HepG2 (cell line): ENCODE measurements around the gene CES1. TPM values are rescaled to one million over a fixed set of nuclear protein-coding genes. Genes with fewer than 3 reads are reported as not detected.

Experiments
- ATF1 ChIP-seq: IDR thresholded peaks from 2 replicates; pipeline ENCODE4 v1.6.1; 2016; ENCODE audit warnings: mild to moderate bottlenecking, control low read depth
- CAMTA2 ChIP-seq: sonication (generic); formaldehyde crosslinking; IDR thresholded peaks from 2 replicates; pipeline ENCODE4 v1.4.0; 2020; ENCODE audit warnings: mild to moderate bottlenecking, missing genetic modification reagents, borderline replicate concordance
- FOXJ3 ChIP-seq: sonication (generic); formaldehyde crosslinking; IDR thresholded peaks from 2 replicates; pipeline ENCODE4 v1.4.0; 2020; ENCODE audit warnings: missing genetic modification reagents, mild to moderate bottlenecking, borderline replicate concordance
- HMG20A ChIP-seq: IDR thresholded peaks from 2 replicates; pipeline ENCODE4 v1.6.1; 2016; ENCODE audit warnings: borderline replicate concordance
- MED1 ChIP-seq: sonication (generic); formaldehyde crosslinking; IDR thresholded peaks from 2 replicates; pipeline ENCODE4 v1.4.0; 2020; ENCODE audit warnings: missing genetic modification reagents
- MXI1 ChIP-seq: IDR thresholded peaks from 3 replicates; pipeline ENCODE4 v1.6.1; 2012; ENCODE audit warnings: low read depth, low read length, inconsistent platforms, borderline replicate concordance
- NFIC ChIP-seq: IDR thresholded peaks from 2 replicates; pipeline ENCODE4 v1.6.1; 2012; ENCODE audit warnings: mild to moderate bottlenecking, low read length, inconsistent platforms
- NR2F1 ChIP-seq, 2 experiments: fragments of 450-650 bp in 1 of 2; formaldehyde crosslinking in 1 of 2; IDR thresholded peaks; 2 replicates each; pipeline versions ENCODE4 v1.5.0 to v1.6.1; 2016 to 2020; ENCODE audit warnings: mild to moderate bottlenecking in 1 of 2, missing compliant biosample characterization in 1 of 2, missing genetic modification reagents in 1 of 2, moderate library complexity in 1 of 2
- ZFP82 ChIP-seq: sonication (generic); formaldehyde crosslinking; IDR thresholded peaks from 2 replicates; pipeline ENCODE4 v1.5.1; 2020; ENCODE audit warnings: mild to moderate bottlenecking, missing genetic modification reagents, borderline replicate concordance
- ZFY ChIP-seq: sonication (generic); formaldehyde crosslinking; IDR thresholded peaks from 2 replicates; pipeline ENCODE4 v1.4.0; 2020; ENCODE audit warnings: missing genetic modification reagents
- ZNF292 ChIP-seq: sonication (generic); formaldehyde crosslinking; IDR thresholded peaks from 2 replicates; pipeline ENCODE4 v1.8.1; 2022; ENCODE audit warnings: mild to moderate bottlenecking, low read depth, missing genetic modification reagents, borderline replicate concordance
- ZNF501 ChIP-seq: sonication (generic); formaldehyde crosslinking; IDR thresholded peaks from 2 replicates; pipeline ENCODE4 v1.5.1; 2020; ENCODE audit warnings: mild to moderate bottlenecking, moderate library complexity, missing genetic modification reagents
- ZNF558 ChIP-seq: sonication (generic); formaldehyde crosslinking; IDR thresholded peaks from 2 replicates; pipeline ENCODE4 v1.9.0; 2022; ENCODE audit warnings: mild to moderate bottlenecking, missing genetic modification reagents, borderline replicate concordance
- ZNF569 ChIP-seq: sonication (generic); formaldehyde crosslinking; IDR thresholded peaks from 2 replicates; pipeline ENCODE4 v1.5.0; 2020; ENCODE audit warnings: mild to moderate bottlenecking, missing genetic modification reagents, moderate library complexity, borderline replicate concordance
- ZNF644 ChIP-seq: IDR thresholded peaks from 2 replicates; pipeline ENCODE4 v1.6.1; 2016; ENCODE audit warnings: low read depth
- polyA plus RNA-seq, 8 experiments: library from polyadenylated mRNA; depleted of rRNA in 3 of 8; stranded (reverse) in 7 of 8; unstranded in 1 of 8; fragments of >200 nt; fragmentation: Illumina TruSeq in 4 of 8; extraction: Trizol in 4 of 8; gene quantifications; 2 replicates each; pipeline versions ENCODE4 v1.2.1 to v1.2.3, GENCODE V29; 2011 to 2016; ENCODE audit warnings: low read depth in 4 of 8, missing spikeins in 1 of 8, mixed read lengths in 1 of 8; ENCODE audit not compliant: insufficient read depth in 1 of 8
- total RNA-seq, 5 experiments: library from RNA; depleted of rRNA; stranded (reverse); fragments of >200 nt; fragmentation: Illumina TruSeq; extraction: Trizol; gene quantifications; 2 replicates each; pipeline ENCODE4 v1.2.3, GENCODE V29; 2016; ENCODE audit warnings: low read depth in 1 of 5
- TF ChIP-seq, protein P1 (sequence below): IDR thresholded peaks from 2 replicates; pipeline ENCODE4 v1.6.1; 2016; ENCODE audit warnings: low read depth, missing genetic modification reagents, missing compliant biosample characterization
- TF ChIP-seq, protein P2 (sequence below): IDR thresholded peaks from 2 replicates; pipeline ENCODE4 v1.6.1; 2016
- TF ChIP-seq, protein P3 (sequence below): sonication (generic); formaldehyde crosslinking; IDR thresholded peaks from 2 replicates; pipeline ENCODE4 v1.4.0; 2020; ENCODE audit warnings: missing genetic modification reagents, borderline replicate concordance

Gene CES1
- total and polyA plus RNA-seq, 2 of the 13 experiments (the other 11 are each of a cell fraction or from before 2014, with no cell fraction given) = 136 to 198 TPM

DNA sequence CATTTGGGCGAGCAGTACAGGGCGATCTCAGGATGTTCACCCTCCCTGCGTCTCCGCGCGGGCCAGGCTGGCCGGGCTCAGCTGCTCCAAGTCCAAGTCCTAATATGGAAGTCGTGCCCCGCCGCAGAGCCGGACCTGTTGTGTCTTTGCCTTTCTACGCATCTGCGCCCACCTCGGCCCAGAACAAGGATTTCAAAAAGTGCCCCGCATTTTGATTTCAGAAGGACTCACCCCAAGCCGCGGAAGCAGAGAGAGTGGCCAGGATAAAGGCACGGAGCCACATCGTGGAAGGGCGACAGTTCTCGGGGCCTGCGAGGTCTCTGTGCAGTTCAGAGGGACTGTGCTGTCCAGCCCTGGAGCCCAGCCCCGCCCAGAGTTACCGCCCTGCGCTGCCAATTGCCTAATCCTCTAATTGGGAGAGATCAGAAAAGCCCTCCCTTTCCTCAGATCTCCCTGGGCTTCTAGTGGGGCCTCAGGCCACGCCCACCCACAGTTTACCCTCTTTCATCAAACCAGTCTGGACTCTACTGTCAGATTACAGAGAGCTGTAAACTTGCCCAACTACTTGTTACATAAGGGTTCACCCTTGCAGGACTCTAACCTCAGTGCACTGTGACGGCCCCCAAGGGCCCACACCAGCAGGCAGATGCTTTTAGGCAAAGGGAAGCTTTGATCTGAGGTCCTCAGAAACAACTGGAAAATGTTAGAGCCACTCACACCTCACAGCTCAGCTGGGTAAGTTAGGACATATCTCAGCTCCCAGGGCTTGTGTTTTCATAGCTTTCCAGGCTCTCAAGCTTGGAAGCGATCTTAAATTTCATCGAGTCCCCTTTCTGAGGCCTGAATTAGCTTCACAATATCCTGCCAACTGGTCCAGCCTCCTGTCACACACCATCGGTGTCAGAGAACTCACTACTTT is at the start of gene CES1 (continued):
- TF ChIP-seq ZNF569 (CRISPR knock-in tag) (no peak), NR2F1 (CRISPR knock-in tag; IDR thresholded peaks at IDR 0.05) (peak; percentile 37 to 65; a peak in 2 of 4 replicates), CAMTA2 (CRISPR knock-in tag) (no peak), ZFP82 (CRISPR knock-in tag) (no peak; the same call in 1 of the 2 replicates), ZNF558 (CRISPR knock-in tag) (no peak), MED1 (CRISPR knock-in tag) (peak; percentile 82), FOXJ3 (CRISPR knock-in tag) (peak; percentile 73; the same call in 1 of the 2 replicates), NFIC (peak; percentile 70; the same call in 1 of the 2 replicates), ATF1 (peak; percentile 36; the same call in 1 of the 2 replicates), ZFY (no peak), ZNF644 (CRISPR knock-in tag) (peak; percentile 63; the same call in 1 of the 2 replicates), ZNF501 (peak; percentile 92), ZNF292 (peak; percentile 35; the same call in 1 of the 2 replicates), MXI1 (no peak; the same call in 2 of the 3 replicates), HMG20A (peak; percentile 79)
- TF ChIP-seq, protein P1, sequence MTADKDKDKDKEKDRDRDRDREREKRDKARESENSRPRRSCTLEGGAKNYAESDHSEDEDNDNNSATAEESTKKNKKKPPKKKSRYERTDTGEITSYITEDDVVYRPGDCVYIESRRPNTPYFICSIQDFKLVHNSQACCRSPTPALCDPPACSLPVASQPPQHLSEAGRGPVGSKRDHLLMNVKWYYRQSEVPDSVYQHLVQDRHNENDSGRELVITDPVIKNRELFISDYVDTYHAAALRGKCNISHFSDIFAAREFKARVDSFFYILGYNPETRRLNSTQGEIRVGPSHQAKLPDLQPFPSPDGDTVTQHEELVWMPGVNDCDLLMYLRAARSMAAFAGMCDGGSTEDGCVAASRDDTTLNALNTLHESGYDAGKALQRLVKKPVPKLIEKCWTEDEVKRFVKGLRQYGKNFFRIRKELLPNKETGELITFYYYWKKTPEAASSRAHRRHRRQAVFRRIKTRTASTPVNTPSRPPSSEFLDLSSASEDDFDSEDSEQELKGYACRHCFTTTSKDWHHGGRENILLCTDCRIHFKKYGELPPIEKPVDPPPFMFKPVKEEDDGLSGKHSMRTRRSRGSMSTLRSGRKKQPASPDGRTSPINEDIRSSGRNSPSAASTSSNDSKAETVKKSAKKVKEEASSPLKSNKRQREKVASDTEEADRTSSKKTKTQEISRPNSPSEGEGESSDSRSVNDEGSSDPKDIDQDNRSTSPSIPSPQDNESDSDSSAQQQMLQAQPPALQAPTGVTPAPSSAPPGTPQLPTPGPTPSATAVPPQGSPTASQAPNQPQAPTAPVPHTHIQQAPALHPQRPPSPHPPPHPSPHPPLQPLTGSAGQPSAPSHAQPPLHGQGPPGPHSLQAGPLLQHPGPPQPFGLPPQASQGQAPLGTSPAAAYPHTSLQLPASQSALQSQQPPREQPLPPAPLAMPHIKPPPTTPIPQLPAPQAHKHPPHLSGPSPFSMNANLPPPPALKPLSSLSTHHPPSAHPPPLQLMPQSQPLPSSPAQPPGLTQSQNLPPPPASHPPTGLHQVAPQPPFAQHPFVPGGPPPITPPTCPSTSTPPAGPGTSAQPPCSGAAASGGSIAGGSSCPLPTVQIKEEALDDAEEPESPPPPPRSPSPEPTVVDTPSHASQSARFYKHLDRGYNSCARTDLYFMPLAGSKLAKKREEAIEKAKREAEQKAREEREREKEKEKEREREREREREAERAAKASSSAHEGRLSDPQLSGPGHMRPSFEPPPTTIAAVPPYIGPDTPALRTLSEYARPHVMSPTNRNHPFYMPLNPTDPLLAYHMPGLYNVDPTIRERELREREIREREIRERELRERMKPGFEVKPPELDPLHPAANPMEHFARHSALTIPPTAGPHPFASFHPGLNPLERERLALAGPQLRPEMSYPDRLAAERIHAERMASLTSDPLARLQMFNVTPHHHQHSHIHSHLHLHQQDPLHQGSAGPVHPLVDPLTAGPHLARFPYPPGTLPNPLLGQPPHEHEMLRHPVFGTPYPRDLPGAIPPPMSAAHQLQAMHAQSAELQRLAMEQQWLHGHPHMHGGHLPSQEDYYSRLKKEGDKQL = peak; percentile 62; the same call in 1 of the 2 replicates
- TF ChIP-seq, protein P2, sequence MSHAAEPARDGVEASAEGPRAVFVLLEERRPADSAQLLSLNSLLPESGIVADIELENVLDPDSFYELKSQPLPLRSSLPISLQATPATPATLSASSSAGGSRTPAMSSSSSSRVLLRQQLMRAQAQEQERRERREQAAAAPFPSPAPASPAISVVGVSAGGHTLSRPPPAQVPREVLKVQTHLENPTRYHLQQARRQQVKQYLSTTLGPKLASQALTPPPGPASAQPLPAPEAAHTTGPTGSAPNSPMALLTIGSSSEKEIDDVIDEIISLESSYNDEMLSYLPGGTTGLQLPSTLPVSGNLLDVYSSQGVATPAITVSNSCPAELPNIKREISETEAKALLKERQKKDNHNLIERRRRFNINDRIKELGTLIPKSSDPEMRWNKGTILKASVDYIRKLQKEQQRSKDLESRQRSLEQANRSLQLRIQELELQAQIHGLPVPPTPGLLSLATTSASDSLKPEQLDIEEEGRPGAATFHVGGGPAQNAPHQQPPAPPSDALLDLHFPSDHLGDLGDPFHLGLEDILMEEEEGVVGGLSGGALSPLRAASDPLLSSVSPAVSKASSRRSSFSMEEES (CRISPR knock-in tag) = peak; percentile 62
- TF ChIP-seq, protein P3, sequence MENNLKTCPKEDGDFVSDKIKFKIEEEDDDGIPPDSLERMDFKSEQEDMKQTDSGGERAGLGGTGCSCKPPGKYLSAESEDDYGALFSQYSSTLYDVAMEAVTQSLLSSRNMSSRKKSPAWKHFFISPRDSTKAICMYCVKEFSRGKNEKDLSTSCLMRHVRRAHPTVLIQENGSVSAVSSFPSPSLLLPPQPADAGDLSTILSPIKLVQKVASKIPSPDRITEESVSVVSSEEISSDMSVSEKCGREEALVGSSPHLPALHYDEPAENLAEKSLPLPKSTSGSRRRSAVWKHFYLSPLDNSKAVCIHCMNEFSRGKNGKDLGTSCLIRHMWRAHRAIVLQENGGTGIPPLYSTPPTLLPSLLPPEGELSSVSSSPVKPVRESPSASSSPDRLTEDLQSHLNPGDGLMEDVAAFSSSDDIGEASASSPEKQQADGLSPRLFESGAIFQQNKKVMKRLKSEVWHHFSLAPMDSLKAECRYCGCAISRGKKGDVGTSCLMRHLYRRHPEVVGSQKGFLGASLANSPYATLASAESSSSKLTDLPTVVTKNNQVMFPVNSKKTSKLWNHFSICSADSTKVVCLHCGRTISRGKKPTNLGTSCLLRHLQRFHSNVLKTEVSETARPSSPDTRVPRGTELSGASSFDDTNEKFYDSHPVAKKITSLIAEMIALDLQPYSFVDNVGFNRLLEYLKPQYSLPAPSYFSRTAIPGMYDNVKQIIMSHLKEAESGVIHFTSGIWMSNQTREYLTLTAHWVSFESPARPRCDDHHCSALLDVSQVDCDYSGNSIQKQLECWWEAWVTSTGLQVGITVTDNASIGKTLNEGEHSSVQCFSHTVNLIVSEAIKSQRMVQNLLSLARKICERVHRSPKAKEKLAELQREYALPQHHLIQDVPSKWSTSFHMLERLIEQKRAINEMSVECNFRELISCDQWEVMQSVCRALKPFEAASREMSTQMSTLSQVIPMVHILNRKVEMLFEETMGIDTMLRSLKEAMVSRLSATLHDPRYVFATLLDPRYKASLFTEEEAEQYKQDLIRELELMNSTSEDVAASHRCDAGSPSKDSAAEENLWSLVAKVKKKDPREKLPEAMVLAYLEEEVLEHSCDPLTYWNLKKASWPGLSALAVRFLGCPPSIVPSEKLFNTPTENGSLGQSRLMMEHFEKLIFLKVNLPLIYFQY = no peak
